ENCODE results near the gene MXD3.

The MXD3 gene

GRCh38 chr5:177328545-177329231, 17.0 kb upstream of the MXD3 start:
- no peak for DNase-seq
- in situ Hi-C loops (cut with MboI; ENCODE audit: low pct_unique_long_range_greater_than_20kb, low sequenced_read_pairs), result no loop called here

GRCh38 chr5:177327539-177328522, 16.1 kb upstream of the MXD3 start:
- in situ Hi-C loops (cut with MboI; ENCODE audit: low pct_unique_long_range_greater_than_20kb, low sequenced_read_pairs), result no loop called here
- no peak for DNase-seq

GRCh38 chr5:177325868-177326381, 14.2 kb upstream of the MXD3 start:
- no peak for DNase-seq
- in situ Hi-C loops (cut with MboI; ENCODE audit: low pct_unique_long_range_greater_than_20kb, low sequenced_read_pairs), result no loop called here

GRCh38 chr5:177320879-177321278, 9.2 kb upstream of the MXD3 start:
- peak; percentile 83 for DNase-seq
- in situ Hi-C loops (cut with MboI; ENCODE audit: low pct_unique_long_range_greater_than_20kb, low sequenced_read_pairs), result no loop called here

- in situ Hi-C loops (cut with MboI; ENCODE audit: low pct_unique_long_range_greater_than_20kb, low sequenced_read_pairs), result no loop called here
- no peak for DNase-seq
These were observed 8.4 kb upstream of the MXD3 start for GRCh38 chr5:177319913-177320588.

- peak; percentile 79 for DNase-seq
- in situ Hi-C loops (cut with MboI; ENCODE audit: low pct_unique_long_range_greater_than_20kb, low sequenced_read_pairs), result no loop called here
These were observed 6.3 kb upstream of the MXD3 start for GRCh38 chr5:177317959-177318377.

- in situ Hi-C loops (cut with MboI; ENCODE audit: low pct_unique_long_range_greater_than_20kb, low sequenced_read_pairs), result no loop called here
- no peak for DNase-seq
These were observed 4.3 kb upstream of the MXD3 start for GRCh38 chr5:177316005-177316404.

GRCh38 chr5:177315411-177315810, 3.7 kb upstream of the MXD3 start:
- in situ Hi-C loops (cut with MboI; ENCODE audit: low pct_unique_long_range_greater_than_20kb, low sequenced_read_pairs), result no loop called here
- no peak for DNase-seq

- DNase-seq, result no peak
- in situ Hi-C loops (cut with MboI; ENCODE audit: low pct_unique_long_range_greater_than_20kb, low sequenced_read_pairs), result no loop called here
These were observed 3.0 kb upstream of the MXD3 start for GRCh38 chr5:177314376-177315342.

- in situ Hi-C loops (cut with MboI; ENCODE audit: low pct_unique_long_range_greater_than_20kb, low sequenced_read_pairs), result no loop called here
- DNase-seq, result no peak
These were observed 2.0 kb upstream of the MXD3 start for GRCh38 chr5:177313561-177314259.

- peak; percentile 63 for DNase-seq
- in situ Hi-C loops (cut with MboI; ENCODE audit: low pct_unique_long_range_greater_than_20kb, low sequenced_read_pairs), result no loop called here
These were observed 1.0 kb upstream of the MXD3 start for GRCh38 chr5:177312649-177313181.

GRCh38 chr5:177311392-177311722, 341 bp downstream of the MXD3 start:
- in situ Hi-C loops (cut with MboI; ENCODE audit: low pct_unique_long_range_greater_than_20kb, low sequenced_read_pairs), result no loop called here
- DNase-seq, result no peak

- in situ Hi-C loops (cut with MboI; ENCODE audit: low pct_unique_long_range_greater_than_20kb, low sequenced_read_pairs), result no loop called here
- peak; percentile 84 for DNase-seq
These were observed 824 bp downstream of the MXD3 start for GRCh38 chr5:177310757-177311391.

GRCh38 chr5:177310332-177310731, 1.4 kb downstream of the MXD3 start:
- in situ Hi-C loops (cut with MboI; ENCODE audit: low pct_unique_long_range_greater_than_20kb, low sequenced_read_pairs), result no loop called here
- no peak for DNase-seq

- in situ Hi-C loops (cut with MboI; ENCODE audit: low pct_unique_long_range_greater_than_20kb, low sequenced_read_pairs), result no loop called here
- peak; percentile 83 for DNase-seq
These were observed 2.1 kb downstream of the MXD3 start for GRCh38 chr5:177309351-177310191.

- no peak for DNase-seq
- in situ Hi-C loops (cut with MboI; ENCODE audit: low pct_unique_long_range_greater_than_20kb, low sequenced_read_pairs), result no loop called here
These were observed 3.0 kb downstream of the MXD3 start for GRCh38 chr5:177308740-177309139.
